ENCODE measurements around the gene ZNF737.
"Not testable (repeated sequence)": the region's sequence is repeated elsewhere in the genome, so short reads cannot be mapped to it uniquely, and the experiment has no call there.

ZNF737 gene

GRCh38 chr19:20565321-20566018 lies at the start of gene ZNF737:
Gene ZNF737 (minus strand): TSS chr19:20565781. CDS start chr19:20565640, 141 bp downstream.
- peak; percentile 94 for DNase-seq

- DNase-seq: not testable (repeated sequence)
Measured at GRCh38 chr19:20614971-20615370, 49.4 kb upstream of the ZNF737 start.

GRCh38 chr19:20612711-20613316 lies 47.2 kb upstream of the ZNF737 start:
- no peak for DNase-seq

- no peak for DNase-seq
Measured at GRCh38 chr19:20611866-20612265, 46.3 kb upstream of the ZNF737 start.

- no peak for DNase-seq
Measured at GRCh38 chr19:20607943-20608342, 42.4 kb upstream of the ZNF737 start.

GRCh38 chr19:20558571-20558970 lies 7.0 kb downstream of the ZNF737 start:
- no peak for DNase-seq

GRCh38 chr19:20558011-20558410 lies 7.6 kb downstream of the ZNF737 start:
- DNase-seq: no peak

- not testable (repeated sequence) for DNase-seq
Measured at GRCh38 chr19:20544667-20545333, 20.8 kb downstream of the ZNF737 start.

GRCh38 chr19:20530303-20530702 lies 35.3 kb downstream of the ZNF737 start:
- not testable (repeated sequence) for DNase-seq

GRCh38 chr19:20513189-20513904 lies 52.2 kb downstream of the ZNF737 start:
- DNase-seq: peak; percentile 27

- DNase-seq: no peak
Measured at GRCh38 chr19:20503476-20503875, 62.1 kb downstream of the ZNF737 start.
